ENCODE measurements around the gene LRRC72. TPM values are rescaled to one million over a fixed set of nuclear protein-coding genes. Genes with fewer than 3 reads are reported as not detected.

The LRRC72 gene
- total and polyA plus RNA-seq, 9 of the 15 experiments (the other 6 are each of a cell fraction or from before 2014, with no cell fraction given), result 0.10 TPM; not detected in 8

DNA sequence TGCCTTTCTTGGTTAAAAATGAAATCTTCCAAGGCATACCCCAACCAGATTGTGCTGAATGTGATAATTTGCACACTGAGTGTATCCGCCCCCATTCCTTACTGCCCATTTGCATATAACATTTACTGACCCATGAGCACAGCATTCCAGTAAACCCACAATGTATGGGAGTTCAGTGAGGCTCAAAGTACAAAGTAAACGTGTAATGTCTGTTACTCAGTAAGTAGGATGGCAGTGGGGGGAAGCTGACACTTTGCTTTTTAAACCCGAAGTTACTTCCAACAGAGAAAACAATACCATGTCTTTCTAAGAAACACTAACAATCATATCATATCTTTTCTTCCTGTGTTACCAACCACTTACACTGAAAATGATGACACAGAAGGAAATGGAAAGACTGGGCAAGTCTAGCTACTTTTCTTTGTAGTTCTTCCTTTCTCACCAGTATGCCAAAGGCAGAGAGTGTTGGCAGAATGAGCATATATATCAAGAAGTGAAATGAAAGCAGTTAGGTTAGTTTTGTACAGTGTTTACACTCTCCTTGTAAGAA, 34.0 kb upstream of the LRRC72 start (continued):
- TF ChIP-seq NR1H2 (CRISPR knock-in tag; IDR thresholded peaks at IDR 0.05) (no peak), GATAD2B (IDR thresholded peaks at IDR 0.05; ENCODE audit: borderline replicate concordance) (peak; percentile 26; the same call in 1 of the 2 replicates), ZFP1 (CRISPR knock-in tag; IDR thresholded peaks at IDR 0.05) (no peak), CREM (IDR thresholded peaks at IDR 0.05; ENCODE audit: low read depth) (0 out of 2 replicates have a peak, but pooled peaks have one; percentile 32), KLF1 (tag; IDR thresholded peaks at IDR 0.05) (no peak), EWSR1 (IDR thresholded peaks at IDR 0.05; ENCODE audit: borderline replicate concordance, low read depth, partially characterized antibody) (no peak), STAT5A (IDR thresholded peaks at IDR 0.05; ENCODE audit: borderline replicate concordance, low read length) (no peak), TBL1XR1 (IDR thresholded peaks at IDR 0.05; ENCODE audit: low read length in 2 of 2) (peak in 1 of 2 experiments; percentile 44; a peak in 1 of 4 replicates), NELFE (IDR thresholded peaks at IDR 0.05; ENCODE audit: insufficient read depth, insufficient read length) (no peak), KHSRP (IDR thresholded peaks at IDR 0.05) (no peak), ZNF778 (CRISPR knock-in tag; IDR thresholded peaks at IDR 0.05) (no peak), TAF1 (IDR thresholded peaks at IDR 0.05; ENCODE audit: control insufficient read depth, extremely low read depth, insufficient read depth, low read length, severe bottlenecking) (no peak), NR4A1 (CRISPR knock-in tag; IDR thresholded peaks at IDR 0.05) (no peak), NR4A1 (tag; IDR thresholded peaks at IDR 0.05) (peak; percentile 71; the same call in 1 of the 2 replicates), RBM14 (IDR thresholded peaks at IDR 0.05; ENCODE audit: borderline replicate concordance, insufficient read depth, low read depth, low read length) (no peak), HMG20A (CRISPR knock-in tag; conservative IDR thresholded peaks at IDR 0.05) (no peak)
- TF ChIP-seq, protein P1, sequence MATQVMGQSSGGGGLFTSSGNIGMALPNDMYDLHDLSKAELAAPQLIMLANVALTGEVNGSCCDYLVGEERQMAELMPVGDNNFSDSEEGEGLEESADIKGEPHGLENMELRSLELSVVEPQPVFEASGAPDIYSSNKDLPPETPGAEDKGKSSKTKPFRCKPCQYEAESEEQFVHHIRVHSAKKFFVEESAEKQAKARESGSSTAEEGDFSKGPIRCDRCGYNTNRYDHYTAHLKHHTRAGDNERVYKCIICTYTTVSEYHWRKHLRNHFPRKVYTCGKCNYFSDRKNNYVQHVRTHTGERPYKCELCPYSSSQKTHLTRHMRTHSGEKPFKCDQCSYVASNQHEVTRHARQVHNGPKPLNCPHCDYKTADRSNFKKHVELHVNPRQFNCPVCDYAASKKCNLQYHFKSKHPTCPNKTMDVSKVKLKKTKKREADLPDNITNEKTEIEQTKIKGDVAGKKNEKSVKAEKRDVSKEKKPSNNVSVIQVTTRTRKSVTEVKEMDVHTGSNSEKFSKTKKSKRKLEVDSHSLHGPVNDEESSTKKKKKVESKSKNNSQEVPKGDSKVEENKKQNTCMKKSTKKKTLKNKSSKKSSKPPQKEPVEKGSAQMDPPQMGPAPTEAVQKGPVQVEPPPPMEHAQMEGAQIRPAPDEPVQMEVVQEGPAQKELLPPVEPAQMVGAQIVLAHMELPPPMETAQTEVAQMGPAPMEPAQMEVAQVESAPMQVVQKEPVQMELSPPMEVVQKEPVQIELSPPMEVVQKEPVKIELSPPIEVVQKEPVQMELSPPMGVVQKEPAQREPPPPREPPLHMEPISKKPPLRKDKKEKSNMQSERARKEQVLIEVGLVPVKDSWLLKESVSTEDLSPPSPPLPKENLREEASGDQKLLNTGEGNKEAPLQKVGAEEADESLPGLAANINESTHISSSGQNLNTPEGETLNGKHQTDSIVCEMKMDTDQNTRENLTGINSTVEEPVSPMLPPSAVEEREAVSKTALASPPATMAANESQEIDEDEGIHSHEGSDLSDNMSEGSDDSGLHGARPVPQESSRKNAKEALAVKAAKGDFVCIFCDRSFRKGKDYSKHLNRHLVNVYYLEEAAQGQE (IDR thresholded peaks at IDR 0.05; ENCODE audit: borderline replicate concordance), result peak; percentile 27; the same call in 1 of the 2 replicates
- TF ChIP-seq, protein P1 (CRISPR knock-in tag; IDR thresholded peaks at IDR 0.05; ENCODE audit: low read depth), result no peak
- TF ChIP-seq, protein P2, sequence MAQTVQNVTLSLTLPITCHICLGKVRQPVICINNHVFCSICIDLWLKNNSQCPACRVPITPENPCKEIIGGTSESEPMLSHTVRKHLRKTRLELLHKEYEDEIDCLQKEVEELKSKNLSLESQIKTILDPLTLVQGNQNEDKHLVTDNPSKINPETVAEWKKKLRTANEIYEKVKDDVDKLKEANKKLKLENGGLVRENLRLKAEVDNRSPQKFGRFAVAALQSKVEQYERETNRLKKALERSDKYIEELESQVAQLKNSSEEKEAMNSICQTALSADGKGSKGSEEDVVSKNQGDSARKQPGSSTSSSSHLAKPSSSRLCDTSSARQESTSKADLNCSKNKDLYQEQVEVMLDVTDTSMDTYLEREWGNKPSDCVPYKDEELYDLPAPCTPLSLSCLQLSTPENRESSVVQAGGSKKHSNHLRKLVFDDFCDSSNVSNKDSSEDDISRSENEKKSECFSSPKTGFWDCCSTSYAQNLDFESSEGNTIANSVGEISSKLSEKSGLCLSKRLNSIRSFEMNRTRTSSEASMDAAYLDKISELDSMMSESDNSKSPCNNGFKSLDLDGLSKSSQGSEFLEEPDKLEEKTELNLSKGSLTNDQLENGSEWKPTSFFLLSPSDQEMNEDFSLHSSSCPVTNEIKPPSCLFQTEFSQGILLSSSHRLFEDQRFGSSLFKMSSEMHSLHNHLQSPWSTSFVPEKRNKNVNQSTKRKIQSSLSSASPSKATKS (CRISPR knock-in tag; IDR thresholded peaks at IDR 0.05), result no peak
